ENCODE measurements around the gene RAB11FIP3. TPM values are rescaled to one million over a fixed set of nuclear protein-coding genes. Genes with fewer than 3 reads are reported as not detected.

RAB11FIP3 gene
- total and polyA plus RNA-seq, 2 of the 13 experiments (the other 11 are each of a cell fraction or from before 2014, with no cell fraction given): 34.3 to 57.6 TPM

DNA sequence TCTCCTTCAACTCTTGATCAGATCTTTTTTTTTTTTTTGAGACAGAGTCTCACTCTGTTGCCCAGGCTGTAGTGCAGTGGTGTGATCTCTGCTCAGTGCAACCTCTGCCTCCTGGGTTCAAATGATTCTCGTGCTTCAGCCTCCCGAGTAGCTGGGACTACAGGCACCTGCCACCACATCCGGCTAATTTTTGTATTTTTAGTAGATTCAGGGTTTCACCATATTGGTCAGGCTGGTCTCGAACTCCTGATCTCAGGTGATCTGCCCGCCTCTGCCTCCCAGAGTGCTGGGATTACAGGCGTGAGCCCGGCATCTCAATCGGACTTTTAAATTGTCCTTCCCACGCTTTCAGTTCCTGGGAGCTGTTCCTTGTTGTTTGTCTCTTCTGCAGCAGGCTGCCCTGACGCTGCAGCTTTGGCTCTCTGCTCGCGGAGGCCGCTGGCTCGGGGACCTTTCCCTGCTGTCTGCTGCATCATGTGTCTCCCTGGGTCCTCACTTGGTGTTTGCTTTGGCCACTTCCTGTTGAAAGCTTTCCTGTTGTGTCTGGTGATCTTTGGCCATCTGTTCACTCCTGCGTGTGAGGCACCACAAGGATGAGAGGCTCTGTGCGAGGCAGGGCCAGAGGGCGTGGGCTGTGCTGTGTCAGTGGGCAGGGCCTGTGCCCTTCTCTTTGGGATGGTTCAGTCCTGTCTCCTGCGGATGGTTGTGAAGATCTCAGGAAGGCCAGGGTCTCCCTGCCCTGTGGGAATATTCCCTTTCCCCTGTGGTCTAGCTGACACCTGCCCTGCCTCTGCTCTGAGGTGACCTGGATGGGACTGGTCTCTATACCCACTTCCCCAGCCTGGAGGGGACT lies 83.7 kb downstream of the RAB11FIP3 start (continued):
- TF ChIP-seq, protein P1, sequence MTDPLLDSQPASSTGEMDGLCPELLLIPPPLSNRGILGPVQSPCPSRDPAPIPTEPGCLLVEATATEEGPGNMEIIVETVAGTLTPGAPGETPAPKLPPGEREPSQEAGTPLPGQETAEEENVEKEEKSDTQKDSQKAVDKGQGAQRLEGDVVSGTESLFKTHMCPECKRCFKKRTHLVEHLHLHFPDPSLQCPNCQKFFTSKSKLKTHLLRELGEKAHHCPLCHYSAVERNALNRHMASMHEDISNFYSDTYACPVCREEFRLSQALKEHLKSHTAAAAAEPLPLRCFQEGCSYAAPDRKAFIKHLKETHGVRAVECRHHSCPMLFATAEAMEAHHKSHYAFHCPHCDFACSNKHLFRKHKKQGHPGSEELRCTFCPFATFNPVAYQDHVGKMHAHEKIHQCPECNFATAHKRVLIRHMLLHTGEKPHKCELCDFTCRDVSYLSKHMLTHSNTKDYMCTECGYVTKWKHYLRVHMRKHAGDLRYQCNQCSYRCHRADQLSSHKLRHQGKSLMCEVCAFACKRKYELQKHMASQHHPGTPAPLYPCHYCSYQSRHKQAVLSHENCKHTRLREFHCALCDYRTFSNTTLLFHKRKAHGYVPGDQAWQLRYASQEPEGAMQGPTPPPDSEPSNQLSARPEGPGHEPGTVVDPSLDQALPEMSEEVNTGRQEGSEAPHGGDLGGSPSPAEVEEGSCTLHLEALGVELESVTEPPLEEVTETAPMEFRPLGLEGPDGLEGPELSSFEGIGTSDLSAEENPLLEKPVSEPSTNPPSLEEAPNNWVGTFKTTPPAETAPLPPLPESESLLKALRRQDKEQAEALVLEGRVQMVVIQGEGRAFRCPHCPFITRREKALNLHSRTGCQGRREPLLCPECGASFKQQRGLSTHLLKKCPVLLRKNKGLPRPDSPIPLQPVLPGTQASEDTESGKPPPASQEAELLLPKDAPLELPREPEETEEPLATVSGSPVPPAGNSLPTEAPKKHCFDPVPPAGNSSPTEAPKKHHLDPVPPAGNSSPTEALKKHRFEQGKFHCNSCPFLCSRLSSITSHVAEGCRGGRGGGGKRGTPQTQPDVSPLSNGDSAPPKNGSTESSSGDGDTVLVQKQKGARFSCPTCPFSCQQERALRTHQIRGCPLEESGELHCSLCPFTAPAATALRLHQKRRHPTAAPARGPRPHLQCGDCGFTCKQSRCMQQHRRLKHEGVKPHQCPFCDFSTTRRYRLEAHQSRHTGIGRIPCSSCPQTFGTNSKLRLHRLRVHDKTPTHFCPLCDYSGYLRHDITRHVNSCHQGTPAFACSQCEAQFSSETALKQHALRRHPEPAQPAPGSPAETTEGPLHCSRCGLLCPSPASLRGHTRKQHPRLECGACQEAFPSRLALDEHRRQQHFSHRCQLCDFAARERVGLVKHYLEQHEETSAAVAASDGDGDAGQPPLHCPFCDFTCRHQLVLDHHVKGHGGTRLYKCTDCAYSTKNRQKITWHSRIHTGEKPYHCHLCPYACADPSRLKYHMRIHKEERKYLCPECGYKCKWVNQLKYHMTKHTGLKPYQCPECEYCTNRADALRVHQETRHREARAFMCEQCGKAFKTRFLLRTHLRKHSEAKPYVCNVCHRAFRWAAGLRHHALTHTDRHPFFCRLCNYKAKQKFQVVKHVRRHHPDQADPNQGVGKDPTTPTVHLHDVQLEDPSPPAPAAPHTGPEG (CRISPR knock-in tag; IDR thresholded peaks at IDR 0.05): peak; percentile 62; the same call in 1 of the 2 replicates
- peak; percentile 76 for TF ChIP-seq TEAD3 (CRISPR knock-in tag; optimal IDR thresholded peaks at IDR 0.05; ENCODE audit: borderline replicate concordance)
- TF ChIP-seq RELA (CRISPR knock-in tag; IDR thresholded peaks at IDR 0.05): no peak
- peak; percentile 32 to 69; a peak in 3 of 4 replicates for TF ChIP-seq MAFK (conservative IDR thresholded peaks at IDR 0.05 in 1 of 2, IDR thresholded peaks at IDR 0.05 in 1 of 2; ENCODE audit: low read length in 2 of 2)
- TF ChIP-seq, protein P2, sequence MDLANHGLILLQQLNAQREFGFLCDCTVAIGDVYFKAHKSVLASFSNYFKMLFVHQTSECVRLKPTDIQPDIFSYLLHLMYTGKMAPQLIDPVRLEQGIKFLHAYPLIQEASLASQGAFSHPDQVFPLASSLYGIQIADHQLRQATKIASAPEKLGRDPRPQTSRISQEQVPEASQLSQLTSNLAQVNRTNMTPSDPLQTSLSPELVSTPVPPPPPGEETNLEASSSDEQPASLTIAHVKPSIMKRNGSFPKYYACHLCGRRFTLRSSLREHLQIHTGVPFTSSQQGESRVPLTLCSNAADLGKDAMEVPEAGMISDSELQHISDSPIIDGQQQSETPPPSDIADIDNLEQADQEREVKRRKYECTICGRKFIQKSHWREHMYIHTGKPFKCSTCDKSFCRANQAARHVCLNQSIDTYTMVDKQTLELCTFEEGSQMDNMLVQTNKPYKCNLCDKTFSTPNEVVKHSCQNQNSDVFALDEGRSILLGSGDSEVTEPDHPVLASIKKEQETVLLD (CRISPR knock-in tag; IDR thresholded peaks at IDR 0.05; ENCODE audit: low read depth): peak; percentile 73
- TF ChIP-seq MTF1 (CRISPR knock-in tag; IDR thresholded peaks at IDR 0.05): no peak
- 0 out of 2 replicates have a peak, but pooled peaks have one; percentile 67 for TF ChIP-seq ZBTB34 (CRISPR knock-in tag; IDR thresholded peaks at IDR 0.05)
- TF ChIP-seq STAG1 (CRISPR knock-in tag; IDR thresholded peaks at IDR 0.05): peak; percentile 39
- TF ChIP-seq NFKB2 (CRISPR knock-in tag; IDR thresholded peaks at IDR 0.05; ENCODE audit: borderline replicate concordance): peak; percentile 88; the same call in 1 of the 2 replicates
- peak; percentile 98 for TF ChIP-seq IKZF5 (CRISPR knock-in tag; IDR thresholded peaks at IDR 0.05)
- peak; percentile 75; the same call in 1 of the 2 replicates for TF ChIP-seq ESRRA (CRISPR knock-in tag; IDR thresholded peaks at IDR 0.05; ENCODE audit: low read depth)
- no peak for TF ChIP-seq REXO4 (CRISPR knock-in tag; IDR thresholded peaks at IDR 0.05; ENCODE audit: borderline replicate concordance)
